GM21825 (cell line): ENCODE results near the gene ASCC3.

Source experiments
- ATAC-seq: cut with Tn5 transposase; IDR thresholded peaks from one replicate; pipeline ENCODE4 v1.9.1; 2021; ENCODE audit warnings: mild to moderate bottlenecking, moderate library complexity; ENCODE audit not compliant: unreplicated experiment

ASCC3 gene

DNA sequence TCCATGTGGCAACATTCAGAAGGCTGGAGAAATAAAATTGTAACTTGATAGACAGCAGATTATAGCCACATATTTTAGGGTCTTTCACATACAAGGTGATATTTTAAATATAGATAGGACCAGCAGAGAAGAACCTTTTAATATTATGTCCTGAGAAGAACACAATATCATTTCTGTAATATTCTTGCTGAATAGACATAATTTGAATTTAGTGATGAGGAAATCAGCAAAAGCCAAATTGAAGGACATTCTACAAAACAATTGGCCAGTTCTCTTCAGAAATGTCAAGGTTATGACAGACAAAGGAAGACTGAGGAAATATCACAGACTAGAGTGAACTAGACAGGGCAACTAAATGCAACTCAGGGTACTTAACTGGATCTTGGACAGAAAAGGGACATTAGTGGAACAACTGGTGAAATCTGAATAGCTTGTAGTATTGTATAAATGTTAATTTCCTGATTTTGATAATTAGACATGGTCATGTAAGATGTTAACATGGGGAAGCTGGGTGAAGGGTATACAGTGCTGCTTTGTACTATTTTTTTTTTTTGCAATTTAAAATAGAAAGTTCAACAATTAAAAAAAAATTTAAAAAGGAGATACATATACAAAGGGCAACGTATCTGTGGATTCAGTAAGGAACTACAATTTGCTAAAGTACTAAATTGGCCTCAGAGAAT is 281.9 kb downstream of the ASCC3 start:
- ATAC-seq: no peak

DNA sequence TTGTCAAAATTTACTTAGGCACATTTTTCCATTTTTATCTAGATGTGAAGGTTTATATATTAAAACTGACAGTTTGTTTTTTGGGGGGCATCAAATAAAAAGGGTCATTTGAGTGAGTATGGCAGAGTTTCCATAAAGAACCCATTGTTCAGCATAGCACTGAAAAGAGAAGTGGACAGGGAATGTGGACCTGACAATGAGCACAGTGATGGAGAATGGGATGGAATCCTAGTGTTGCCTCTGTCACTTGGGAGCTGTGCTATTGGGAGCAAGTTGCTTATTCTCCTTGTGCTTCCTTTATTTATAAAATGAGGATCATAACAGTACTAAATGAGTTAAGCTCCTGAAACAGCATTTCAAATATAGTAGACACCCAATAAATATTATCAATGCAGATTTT is 285.7 kb downstream of the ASCC3 start:
- no peak for ATAC-seq

DNA sequence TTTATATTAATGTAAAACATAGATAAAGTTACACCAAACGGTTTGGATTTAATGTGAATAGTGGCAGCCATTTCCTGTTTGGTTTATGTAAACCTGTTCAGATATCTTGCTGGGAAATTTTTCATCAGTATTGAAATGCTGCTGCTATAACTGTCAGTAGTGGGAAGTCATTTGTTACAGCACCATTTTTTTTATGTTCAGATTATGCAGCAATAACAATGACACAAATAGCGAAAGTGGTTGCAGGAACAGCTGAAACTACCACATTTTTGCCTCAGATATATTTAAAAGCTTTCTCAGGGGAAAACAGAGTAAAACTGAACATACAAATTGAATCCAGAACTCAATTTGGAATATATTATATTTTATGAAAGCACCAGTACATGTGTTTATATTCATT is 287.6 kb downstream of the ASCC3 start:
- ATAC-seq: no peak

DNA sequence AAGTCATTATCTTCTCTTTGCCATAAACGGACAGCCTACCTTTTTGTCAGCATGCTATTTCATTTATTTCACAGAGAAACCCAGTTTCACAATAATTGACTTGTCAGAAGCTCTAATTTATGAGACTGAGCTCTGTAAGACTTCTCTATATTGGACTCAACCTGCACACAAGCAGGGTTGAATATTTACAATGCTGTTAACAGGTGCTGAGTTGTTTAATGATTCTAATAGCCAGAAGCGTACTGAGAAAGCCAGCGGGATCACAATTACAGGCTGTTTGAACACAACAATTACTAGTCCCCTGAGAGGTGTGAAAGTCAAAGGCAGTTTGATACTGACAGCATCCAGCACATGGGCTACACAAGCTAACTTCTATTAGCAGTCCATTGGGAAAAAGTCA is 288.2 kb downstream of the ASCC3 start:
- no peak for ATAC-seq

DNA sequence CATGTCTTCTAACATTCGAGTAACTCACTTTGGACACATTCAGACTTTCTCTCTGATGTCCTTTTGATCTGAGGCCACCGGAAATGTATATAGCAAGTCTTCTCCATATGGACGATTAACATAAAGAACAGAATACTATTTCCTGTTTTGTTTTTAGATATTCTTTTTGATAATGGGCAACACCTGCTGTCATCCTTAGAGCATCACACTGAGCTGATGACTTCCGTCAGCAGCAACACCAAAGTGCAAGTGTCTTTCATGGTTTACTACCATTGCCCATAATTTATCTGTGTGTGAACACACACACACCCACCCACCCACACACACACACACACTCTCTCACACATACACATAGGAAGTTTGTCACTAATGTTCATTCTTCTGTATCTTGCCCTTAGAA is 303.7 kb downstream of the ASCC3 start:
- ATAC-seq: no peak

DNA sequence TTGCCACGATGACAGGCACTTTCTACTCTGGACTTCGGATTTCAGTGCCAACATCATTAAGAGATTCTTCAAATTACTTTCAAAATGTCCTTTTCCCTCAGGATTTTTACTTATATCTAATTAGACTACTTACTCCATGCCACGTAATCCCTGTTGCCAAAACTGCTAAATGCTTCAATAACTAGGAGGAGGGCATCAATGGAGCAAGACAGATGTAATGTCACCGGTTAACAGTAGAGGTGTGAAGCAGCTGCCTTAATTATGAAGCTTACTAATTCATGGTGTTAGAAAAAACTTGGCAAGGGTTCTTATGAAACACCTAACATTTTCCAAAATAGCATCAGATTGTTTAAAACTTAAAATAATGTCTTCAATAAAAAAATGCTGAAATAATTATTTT is 305.2 kb downstream of the ASCC3 start:
- ATAC-seq: no peak

DNA sequence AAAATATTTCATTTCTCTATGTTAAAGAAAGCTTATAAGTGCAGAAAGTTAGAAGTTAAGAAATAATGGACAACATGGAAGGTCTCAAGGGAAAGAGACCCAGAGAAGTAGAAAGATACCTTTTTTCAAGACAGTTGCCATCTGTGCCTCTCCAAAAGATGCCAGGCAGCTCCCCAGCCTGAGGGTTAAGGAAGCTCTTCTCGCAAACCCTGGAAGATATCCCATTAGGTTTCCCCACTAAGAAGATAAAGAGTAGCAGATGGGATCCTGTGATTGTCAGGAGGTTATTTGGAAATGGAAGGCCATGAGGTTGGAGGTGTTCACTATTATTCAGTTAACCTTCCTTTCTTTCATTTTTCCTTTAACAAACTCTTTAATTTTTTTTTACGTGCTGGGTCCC is 306.3 kb downstream of the ASCC3 start:
- ATAC-seq: no peak

DNA sequence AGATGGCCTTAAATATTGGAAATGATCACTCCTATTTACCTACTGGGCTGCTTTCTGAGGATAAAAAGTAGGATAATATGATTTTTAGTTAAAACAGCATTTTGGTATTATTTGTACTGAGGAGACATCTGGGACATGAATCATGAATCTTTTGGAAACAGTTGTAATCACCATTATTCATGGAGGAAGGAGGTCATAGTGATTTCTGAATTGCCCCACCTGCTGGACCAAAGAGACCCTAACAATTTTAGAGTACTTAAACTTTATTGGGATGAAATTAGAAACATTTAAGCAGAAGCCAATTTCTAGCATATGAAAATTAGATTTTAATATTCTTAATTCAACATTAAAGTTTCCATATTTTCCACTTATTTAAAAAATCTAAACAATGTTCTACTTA is 308.0 kb downstream of the ASCC3 start:
- no peak for ATAC-seq

DNA sequence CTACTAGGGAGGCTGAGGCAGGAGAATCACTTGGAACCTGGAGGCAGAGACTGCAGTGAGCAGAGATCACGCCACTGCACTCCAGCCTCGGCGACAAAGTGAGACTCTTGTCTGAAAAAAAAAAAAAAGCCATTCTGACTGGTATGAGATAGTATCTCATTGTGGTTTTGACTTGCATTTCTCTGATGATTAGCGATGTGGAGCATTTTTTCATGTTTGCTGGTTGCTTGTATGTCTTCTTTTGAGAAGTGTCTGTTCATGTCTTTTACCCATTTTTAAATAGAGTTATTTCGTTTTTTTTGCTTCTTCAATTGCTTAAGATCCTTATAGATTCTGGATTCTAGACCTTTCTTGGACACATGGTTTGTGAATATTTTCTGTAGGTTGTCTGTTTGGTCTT is 312.9 kb downstream of the ASCC3 start:
- ATAC-seq: no peak

DNA sequence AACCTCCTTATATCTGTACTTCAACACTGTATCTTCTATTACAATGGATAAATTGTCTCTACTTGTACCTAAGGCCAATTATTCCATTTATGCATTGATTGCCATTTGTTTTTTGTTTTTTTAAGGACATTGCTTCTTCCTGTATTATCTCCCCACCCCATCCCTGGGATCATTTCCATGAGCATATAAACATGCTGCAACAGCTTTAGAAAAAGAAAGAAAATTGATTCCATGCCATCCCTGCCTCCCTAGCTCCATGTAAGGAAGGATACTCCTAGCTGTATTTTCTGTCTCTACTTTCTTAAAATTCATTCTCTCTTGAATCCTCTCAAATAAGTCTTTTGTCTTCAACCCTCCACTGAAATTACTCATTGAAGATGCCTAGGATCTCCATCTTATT is 314.6 kb downstream of the ASCC3 start:
- no peak for ATAC-seq

DNA sequence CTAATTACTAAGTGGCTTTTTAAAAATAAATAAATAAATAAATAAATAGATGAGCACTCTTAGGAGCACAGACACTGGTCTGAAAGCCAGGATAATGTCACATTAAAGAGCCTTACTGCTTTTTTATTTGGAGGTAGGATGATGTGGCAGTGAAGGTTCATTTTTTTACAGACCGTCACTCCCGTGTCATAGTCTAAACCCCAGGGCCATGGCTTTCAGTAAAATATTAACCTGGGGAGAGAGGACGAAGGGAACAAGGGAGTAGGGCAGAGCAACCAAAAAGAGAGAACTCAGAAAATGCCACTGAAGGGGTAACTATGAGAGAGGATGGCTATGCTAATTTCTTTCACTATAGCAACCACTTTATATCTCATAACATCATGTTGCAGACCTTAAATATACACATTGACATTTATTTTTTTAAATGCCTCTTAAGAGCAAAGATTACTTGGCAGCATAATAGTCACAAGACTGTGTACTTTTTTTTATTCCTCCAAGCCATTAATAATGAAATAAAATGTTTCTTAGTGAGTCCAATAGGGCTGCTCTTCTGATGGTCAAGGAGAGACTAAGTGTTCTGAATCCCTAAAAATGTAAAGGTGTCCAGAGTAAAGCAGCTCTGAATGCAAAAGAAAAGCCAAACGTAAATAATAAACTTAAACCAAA is 315.6 kb downstream of the ASCC3 start:
- no peak for ATAC-seq

DNA sequence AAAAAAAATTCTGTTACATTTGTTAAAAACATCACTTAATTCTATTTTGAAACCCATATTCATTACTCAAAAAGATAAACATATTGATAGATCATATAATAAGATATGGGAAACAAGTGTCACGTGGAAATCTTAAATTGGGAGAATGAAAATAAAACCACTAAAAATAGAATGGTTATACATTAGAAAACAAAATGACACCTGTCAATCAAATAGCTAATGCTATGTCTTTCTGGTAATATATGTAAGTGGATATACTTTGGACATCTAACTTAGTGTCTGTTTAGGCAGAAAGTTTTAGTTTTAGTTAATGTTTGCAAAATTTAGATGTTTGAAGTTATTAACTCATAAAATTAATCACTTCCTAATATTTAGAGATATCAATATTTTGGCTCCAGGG is 321.3 kb downstream of the ASCC3 start:
- no peak for ATAC-seq

DNA sequence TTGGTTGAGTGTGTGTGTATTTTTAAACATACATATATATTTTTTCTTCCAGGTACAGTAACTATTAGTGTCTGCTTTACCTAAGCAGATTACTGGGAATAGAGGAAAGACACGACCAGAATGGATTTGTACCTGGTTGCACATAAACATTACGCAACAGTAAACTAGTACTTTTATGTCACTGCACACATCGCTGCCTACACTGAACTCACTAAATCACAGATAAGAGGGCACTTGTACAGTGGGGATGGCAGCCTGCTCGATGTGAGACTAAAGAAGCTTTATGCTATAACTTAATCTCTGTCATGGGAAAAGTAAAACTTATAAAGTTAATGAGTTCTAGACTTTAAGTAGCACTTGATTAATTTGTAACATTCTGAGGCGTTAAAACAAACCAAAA is 326.9 kb downstream of the ASCC3 start:
- no peak for ATAC-seq

DNA sequence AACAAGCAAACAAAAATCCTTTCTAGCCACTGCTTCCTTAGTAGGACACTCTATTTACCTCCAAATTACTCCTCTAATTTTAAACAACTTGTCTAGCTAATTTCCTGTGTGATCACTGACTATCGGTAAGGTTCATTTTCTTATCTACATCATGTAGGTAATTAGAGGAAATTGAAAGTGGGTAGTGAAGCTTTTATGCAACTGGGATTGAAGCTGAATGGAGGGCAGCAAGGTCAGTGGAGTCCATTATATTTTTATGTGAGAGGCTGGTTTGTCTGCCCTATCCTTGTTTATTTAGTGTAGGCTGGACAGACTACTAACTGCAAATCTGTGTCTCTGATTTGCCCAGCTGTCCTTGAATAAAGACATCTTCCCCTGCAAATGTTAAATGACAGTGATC is 327.9 kb downstream of the ASCC3 start:
- no peak for ATAC-seq

DNA sequence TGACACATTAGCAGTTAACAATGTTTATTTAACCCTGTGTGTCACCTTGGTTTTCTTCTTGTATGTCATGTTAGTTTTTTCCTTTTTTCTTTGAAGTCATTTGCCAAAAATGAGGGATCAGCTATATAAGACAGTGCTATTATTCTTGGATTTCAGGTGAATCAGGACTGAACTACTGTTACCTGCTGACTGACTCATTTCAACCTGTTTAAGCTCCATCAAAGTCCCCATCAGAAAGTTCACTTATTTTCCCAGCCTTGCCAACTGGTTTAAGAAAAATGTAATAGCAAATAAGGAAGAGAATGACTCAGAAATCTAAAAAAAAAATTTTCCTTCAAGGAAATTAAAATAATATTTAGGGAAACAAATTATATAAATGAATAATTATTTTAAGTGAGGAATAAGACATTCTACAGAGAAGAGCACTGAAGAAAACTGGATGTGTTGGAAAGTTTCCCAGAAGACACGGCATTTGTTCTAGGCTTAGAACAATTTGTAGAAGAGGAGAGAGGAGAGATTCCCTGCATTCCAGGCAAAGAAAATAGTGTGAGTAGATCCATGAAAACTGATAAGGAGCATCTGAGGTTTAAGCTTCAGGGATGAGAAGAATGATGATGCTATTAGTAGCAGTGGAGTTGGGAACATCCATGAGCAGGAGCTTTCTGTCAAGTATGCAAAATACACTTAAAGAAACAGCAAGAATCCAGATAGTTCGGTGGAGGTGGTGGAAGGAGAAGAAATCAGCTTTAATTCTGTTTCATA is 331.5 kb downstream of the ASCC3 start:
- ATAC-seq: no peak

DNA sequence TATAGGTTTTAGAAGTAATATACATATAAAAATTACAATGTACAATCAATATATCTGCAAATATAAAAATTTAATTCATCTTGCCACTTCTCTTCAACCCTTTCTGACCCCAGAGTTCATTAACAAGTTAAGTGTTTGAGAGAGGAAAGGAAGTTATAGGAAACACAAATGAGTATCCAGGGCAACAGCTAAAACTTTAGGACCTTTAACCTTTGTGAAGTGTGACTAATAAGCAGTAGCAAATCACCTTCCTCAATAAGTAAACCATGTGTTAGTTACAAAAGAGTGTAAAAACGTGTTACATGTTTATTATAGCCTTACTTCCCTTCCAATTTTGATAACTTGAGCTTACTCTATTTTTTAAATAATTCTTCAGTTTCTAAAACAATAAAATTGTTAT is 343.0 kb downstream of the ASCC3 start:
- no peak for ATAC-seq

DNA sequence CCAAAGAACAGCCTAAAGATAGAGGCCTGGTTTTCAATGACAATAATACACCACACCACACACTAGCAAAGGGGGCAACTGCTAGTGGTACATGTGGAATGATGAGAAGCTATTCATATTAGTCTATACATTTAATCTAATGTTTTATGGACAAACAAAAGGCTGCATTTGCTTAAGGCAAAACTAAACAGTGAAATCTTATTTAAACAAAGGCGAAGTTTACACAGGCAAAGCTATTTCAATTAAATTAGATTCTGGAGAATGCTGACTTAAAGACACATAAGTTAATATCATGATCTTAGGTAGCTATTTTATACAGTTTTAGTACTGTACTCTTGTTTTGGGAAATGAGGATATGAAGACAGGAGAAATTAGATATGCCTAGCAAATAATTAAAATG is 362.5 kb downstream of the ASCC3 start:
- no peak for ATAC-seq

DNA sequence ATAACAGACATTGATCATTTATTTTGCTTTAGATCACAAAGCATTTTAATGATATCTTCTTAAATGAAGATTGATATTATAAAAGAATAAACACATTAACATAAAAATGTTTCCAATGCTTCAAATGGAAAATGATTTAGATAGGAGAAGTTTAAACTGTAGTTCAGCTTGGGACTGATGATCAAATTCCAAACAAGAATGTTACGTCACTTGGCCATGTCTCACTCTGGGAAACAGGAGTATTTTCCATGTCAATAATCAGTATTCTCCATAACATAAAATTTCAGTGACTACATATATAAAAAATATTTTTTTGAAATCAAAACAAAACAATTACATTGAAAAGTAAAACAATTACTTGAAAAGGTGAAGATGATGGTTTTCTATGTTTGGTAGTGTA is 363.5 kb downstream of the ASCC3 start:
- ATAC-seq: no peak

DNA sequence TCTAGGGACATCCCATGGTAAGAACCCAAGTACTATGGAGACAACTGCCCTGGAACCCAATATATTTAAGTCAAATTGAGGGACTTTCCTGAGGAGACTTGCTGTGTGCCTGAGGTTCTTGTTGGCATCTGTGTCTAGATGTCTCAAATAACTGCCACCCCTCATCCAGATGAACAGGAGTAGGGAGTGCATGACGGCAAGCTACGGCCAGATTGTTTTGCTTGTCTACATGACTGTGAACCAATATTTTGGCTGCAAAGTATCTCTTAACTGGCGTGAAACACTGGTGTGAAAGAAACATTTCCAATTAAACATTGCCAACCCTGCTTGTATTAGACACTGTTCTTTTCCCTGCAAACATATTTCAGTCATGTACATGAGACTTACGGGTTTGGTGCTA is 364.0 kb downstream of the ASCC3 start:
- no peak for ATAC-seq

DNA sequence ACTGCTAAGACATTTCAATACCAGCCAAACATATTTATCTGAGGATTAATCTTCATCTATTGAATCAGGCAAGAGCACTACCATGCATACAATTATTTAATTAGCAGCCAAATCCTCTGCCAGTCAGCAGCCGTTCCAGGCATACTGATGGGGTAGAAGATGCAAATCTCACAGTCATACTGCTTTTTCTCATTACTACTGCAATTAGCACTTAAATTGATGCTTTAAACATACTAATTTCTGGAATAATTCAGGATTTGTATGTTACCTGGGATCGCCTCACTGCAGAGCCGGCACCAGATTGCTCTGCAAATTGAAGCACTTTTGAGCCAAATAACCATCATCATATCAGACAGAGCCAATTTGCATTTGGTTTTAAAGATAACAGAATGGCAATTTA is 366.5 kb downstream of the ASCC3 start:
- ATAC-seq: no peak

DNA sequence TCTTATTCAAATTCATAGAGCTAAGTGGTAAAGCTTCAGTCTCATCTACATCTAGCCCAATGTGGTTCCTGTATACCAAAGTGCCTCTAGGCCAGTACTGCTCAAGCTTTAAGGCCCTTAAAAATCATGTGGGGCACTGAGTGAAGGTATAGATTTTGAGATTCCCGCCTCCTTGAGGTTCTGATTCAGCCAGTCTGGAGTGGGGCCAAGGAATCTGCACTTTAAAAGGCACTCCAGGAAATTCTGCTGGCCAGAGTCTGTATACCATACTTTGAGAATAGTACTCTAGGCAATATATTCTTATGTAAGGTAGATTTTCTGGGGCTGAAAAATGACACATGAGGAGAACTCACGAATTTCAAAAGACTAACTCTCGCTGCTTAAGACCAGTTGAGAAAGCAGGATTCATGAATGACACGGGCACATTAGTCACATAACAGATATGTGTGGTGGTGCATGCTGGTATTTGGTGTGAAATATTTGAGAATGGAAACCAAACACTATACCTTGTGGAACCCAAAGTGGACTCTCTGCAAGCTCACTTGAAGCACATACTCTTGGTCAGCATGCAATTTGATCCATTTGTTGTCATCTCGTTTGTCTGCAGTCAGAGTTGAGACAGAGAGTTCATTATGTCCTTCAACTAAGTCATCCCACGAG is 368.8 kb downstream of the ASCC3 start:
- no peak for ATAC-seq

DNA sequence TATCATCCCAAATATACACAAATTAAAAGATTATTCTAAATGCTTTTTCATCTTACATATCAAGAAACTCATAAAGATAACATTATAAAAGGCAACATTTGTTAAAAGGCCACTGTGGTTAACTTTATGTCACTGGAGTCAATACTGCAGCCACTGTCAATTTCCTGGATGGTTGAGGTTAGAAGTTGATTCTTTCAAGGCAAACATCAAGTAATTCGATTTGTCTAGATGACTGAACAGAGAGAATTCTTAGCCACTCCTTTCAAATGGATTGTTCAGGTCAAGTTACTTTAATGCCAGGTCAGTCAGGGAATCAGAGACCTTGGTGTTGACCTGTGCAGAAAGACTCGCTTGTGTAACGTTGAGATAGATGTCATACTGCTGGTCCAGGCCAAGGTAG is 372.0 kb downstream of the ASCC3 start:
- ATAC-seq: no peak
